GM12878 (cell line): ENCODE data around the gene FEM1B. TPM values are rescaled to one million over a fixed set of nuclear protein-coding genes. Genes with fewer than 3 reads are reported as not detected.

Experiments
- ATAC-seq: fragments of 200-7000 bp; cut with Tn5 transposase; 3 replicates; pipeline ENCODE4 v1.9.1; 2020; ENCODE audit warnings: mild to moderate bottlenecking, moderate library complexity
- BruUV-seq: library from RNA; stranded (reverse); fragments of 400-500 nt; replicated peaks from 2 replicates; lab custom pipeline; 2021; lab: Mats Ljungman, UMichigan
- CTCF ChIA-PET: fragments of 300-600 bp; sonication (Branson Sonifier 250); formaldehyde crosslinking; extraction: SDS; loops from one replicate; lab custom pipeline; 2021; ENCODE audit warnings: inconsistent platforms; lab: Yijun Ruan, JAX
- POLR2A ChIA-PET: fragments of 350-600 bp; formaldehyde crosslinking; extraction: SDS; loops from one replicate; lab custom pipeline; 2021; ENCODE audit warnings: inconsistent platforms; lab: Charles Lee
- RAD21 ChIA-PET: fragments of 300-600 bp; sonication (Branson Sonifier 250); formaldehyde crosslinking; loops from one replicate; lab custom pipeline; 2023; ENCODE audit warnings: antibody characterized with exemption; ENCODE audit not compliant: unreplicated experiment; lab: Charles Lee
- SMC1A ChIA-PET: fragments of 300-600 bp; sonication (Branson Sonifier 250); formaldehyde crosslinking; loops from one replicate; lab custom pipeline; 2023; ENCODE audit not compliant: unreplicated experiment, uncharacterized antibody; lab: Charles Lee
- DNase-seq: peaks from one replicate; pipeline ENCODE4 v3.0.0-alpha.2; 2011; ENCODE audit warnings: low read depth, low spot score
- FAIRE-seq: peaks from 3 replicates; lab custom pipeline; 2011; peaks lifted over from hg19 to GRCh38; lab: Jason Lieb, UNC
- H2AFZ ChIP-seq: 2 replicates; pipeline ENCODE4 v1.6.0; 2011; ENCODE audit warnings: low read depth, low read length, control low read depth; ENCODE audit not compliant: control insufficient read depth
- H3K27ac ChIP-seq: 2 replicates; pipeline ENCODE4 v1.5.1; 2011; ENCODE audit warnings: control low read depth; ENCODE audit not compliant: control insufficient read depth, insufficient read depth
- H3K27me3 ChIP-seq, 2 experiments: replicated peaks in 1 of 2; 2 replicates each; pipeline versions ENCODE4 v1.6.0 to v1.6.1; 2011; ENCODE audit warnings: low read length in 1 of 2; ENCODE audit not compliant: control insufficient read depth in 2 of 2, insufficient read depth in 2 of 2
- H3K36me3 ChIP-seq, 2 experiments: 2 replicates each; pipeline ENCODE4 v1.5.1; 2011; ENCODE audit warnings: low read length in 1 of 2; ENCODE audit not compliant: control insufficient read depth in 2 of 2, insufficient read depth in 2 of 2
- H3K4me1 ChIP-seq: 2 replicates; pipeline ENCODE4 v1.6.1; 2011; ENCODE audit warnings: mild to moderate bottlenecking, low read length, moderate library complexity, mixed read lengths; ENCODE audit not compliant: control insufficient read depth, insufficient read depth
- H3K4me2 ChIP-seq: 2 replicates; pipeline ENCODE4 v1.6.0; 2011; ENCODE audit warnings: control low read depth; ENCODE audit not compliant: control insufficient read depth, insufficient read depth
- H3K4me3 ChIP-seq: fragments of 200-600 bp; sonication (generic); 2 replicates; pipeline ENCODE4 v1.5.1; 2016
- H3K79me2 ChIP-seq: 2 replicates; pipeline ENCODE4 v1.6.0; 2011; ENCODE audit warnings: low read length; ENCODE audit not compliant: control insufficient read depth, insufficient read depth
- H3K9ac ChIP-seq: 2 replicates; pipeline ENCODE4 v1.8.0; 2011; ENCODE audit warnings: low read length, control low read depth, mixed read lengths; ENCODE audit not compliant: control insufficient read depth, insufficient read depth
- H3K9me3 ChIP-seq: replicated peaks from 3 replicates; pipeline ENCODE4 v1.5.1; 2011; ENCODE audit warnings: mild to moderate bottlenecking, low read length; ENCODE audit not compliant: control insufficient read depth, insufficient read depth
- H4K20me1 ChIP-seq: 2 replicates; pipeline ENCODE4 v1.6.0; 2011; ENCODE audit not compliant: control insufficient read depth, insufficient read depth
- CHD4 ChIP-seq: fragments of 200-600 bp; sonication (generic); IDR thresholded peaks from 2 replicates; pipeline ENCODE4 v1.6.1; 2016; ENCODE audit warnings: mild to moderate bottlenecking
- MEF2A ChIP-seq: IDR thresholded peaks from 2 replicates; pipeline ENCODE4 v1.6.1; 2011; ENCODE audit warnings: low read depth, mild to moderate bottlenecking, low read length, moderate library complexity; ENCODE audit not compliant: insufficient read depth
- MEF2B ChIP-seq: fragments of 450-650 bp; IDR thresholded peaks from 2 replicates; pipeline ENCODE4 v1.6.1; 2018; ENCODE audit warnings: mild to moderate bottlenecking, moderate library complexity; ENCODE audit not compliant: partially characterized antibody, poor library complexity, severe bottlenecking
- SUZ12 ChIP-seq: fragments of 200-600 bp; sonication (generic); IDR thresholded peaks from one replicate; pipeline ENCODE4 v1.6.1; 2018; ENCODE audit warnings: antibody characterized with exemption, mild to moderate bottlenecking; ENCODE audit not compliant: unreplicated experiment
- TAF1 ChIP-seq: IDR thresholded peaks from 2 replicates; pipeline ENCODE4 v1.6.1; 2011; ENCODE audit warnings: mild to moderate bottlenecking, low read depth, low read length, borderline replicate concordance
- WGBS: methylation state at CpG from one replicate; pipeline ENCODE4 v1.1.6; 2016; ENCODE audit warnings: low lambda C conversion rate; ENCODE audit not compliant: insufficient replicate concordance, insufficient coverage; ENCODE audit errors: missing lambda C conversion rate; 5-methylcytosine and 5-hydroxymethylcytosine counted together
- in situ Hi-C: fragments of 300-500 bp; cut with MboI; formaldehyde crosslinking; loops from 9 replicates; pipeline ENCODE4 v1.14.3; 2018; ENCODE audit warnings: mixed read lengths
- intact Hi-C: fragments of 100-400 bp; cut with micrococcal nuclease; formaldehyde crosslinking; loops from one replicate; pipeline ENCODE4 v1.14.2; 2022; ENCODE audit not compliant: unreplicated experiment
- polyA plus RNA-seq, 11 experiments: library from polyadenylated mRNA; depleted of rRNA in 4 of 11; unstranded in 6 of 11; stranded (reverse) in 5 of 11; fragments of >200 nt; fragmentation: Nextera tagmentation in 4 of 11; fragmentation: Illumina TruSeq in 1 of 11; extraction: Ambion mirVana in 4 of 11; extraction: Trizol in 1 of 11; gene quantifications; 1 replicate in 1 of 11; 2 replicates in 10 of 11; pipeline versions ENCODE4 v1.2.1 to v1.2.3, GENCODE V29; 2011 to 2016; ENCODE audit warnings: inconsistent platforms in 2 of 11, missing spikeins in 2 of 11, low read depth in 1 of 11
- total RNA-seq, 4 experiments: library from RNA; depleted of rRNA in 3 of 4; stranded (reverse); fragments of >200 nt in 3 of 4; fragmentation: Illumina TruSeq in 1 of 4; extraction: Trizol in 1 of 4; gene quantifications; 2 replicates each; pipeline versions ENCODE4 v1.2.1 to v1.2.3, GENCODE V29; 2013 to 2021
- TF ChIP-seq, protein P1 (sequence below): fragments of 450-650 bp; IDR thresholded peaks from 2 replicates; pipeline ENCODE4 v1.6.1; 2017; ENCODE audit warnings: mild to moderate bottlenecking
- TF ChIP-seq, protein P2 (sequence below): fragments of 450-650 bp; IDR thresholded peaks from 2 replicates; pipeline ENCODE4 v1.6.1; 2017; ENCODE audit warnings: mild to moderate bottlenecking, moderate library complexity
- TF ChIP-seq, protein P3 (sequence below): fragments of 450-650 bp; IDR thresholded peaks from 2 replicates; pipeline ENCODE4 v1.6.1; 2017; ENCODE audit warnings: borderline replicate concordance
- TF ChIP-seq, protein P4 (sequence below): fragments of 450-650 bp; IDR thresholded peaks from 2 replicates; pipeline ENCODE4 v1.6.1; 2016; ENCODE audit warnings: mild to moderate bottlenecking, moderate library complexity, borderline replicate concordance

FEM1B gene
- total and polyA plus RNA-seq, 10 of the 15 experiments (the other 5 are each of a cell fraction or from before 2014, with no cell fraction given), result 5.5 to 61.1 (median 18.2) TPM

DNA sequence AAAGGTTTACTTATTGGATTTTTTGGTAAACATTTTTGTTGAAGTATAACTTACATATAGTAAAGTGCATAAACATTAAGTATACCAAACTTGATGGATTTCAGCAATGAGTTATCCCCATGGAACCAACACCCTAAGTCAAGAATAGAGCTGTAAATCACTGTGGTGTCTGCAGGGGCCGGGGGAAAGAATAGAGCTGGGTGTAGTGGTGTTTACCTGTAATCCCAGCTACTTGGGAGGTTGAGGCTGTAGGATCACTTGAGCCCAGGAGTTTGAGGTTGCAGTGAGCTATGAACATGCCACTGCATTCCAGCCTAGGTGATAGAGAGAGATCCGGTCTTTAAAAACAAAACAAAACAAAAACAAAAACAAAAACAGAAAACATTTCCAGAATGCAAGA lies 13.3 kb upstream of the FEM1B start (continued):
- TF ChIP-seq, protein P1, sequence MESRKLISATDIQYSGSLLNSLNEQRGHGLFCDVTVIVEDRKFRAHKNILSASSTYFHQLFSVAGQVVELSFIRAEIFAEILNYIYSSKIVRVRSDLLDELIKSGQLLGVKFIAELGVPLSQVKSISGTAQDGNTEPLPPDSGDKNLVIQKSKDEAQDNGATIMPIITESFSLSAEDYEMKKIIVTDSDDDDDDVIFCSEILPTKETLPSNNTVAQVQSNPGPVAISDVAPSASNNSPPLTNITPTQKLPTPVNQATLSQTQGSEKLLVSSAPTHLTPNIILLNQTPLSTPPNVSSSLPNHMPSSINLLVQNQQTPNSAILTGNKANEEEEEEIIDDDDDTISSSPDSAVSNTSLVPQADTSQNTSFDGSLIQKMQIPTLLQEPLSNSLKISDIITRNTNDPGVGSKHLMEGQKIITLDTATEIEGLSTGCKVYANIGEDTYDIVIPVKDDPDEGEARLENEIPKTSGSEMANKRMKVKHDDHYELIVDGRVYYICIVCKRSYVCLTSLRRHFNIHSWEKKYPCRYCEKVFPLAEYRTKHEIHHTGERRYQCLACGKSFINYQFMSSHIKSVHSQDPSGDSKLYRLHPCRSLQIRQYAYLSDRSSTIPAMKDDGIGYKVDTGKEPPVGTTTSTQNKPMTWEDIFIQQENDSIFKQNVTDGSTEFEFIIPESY, result no peak
- TF ChIP-seq, protein P2, sequence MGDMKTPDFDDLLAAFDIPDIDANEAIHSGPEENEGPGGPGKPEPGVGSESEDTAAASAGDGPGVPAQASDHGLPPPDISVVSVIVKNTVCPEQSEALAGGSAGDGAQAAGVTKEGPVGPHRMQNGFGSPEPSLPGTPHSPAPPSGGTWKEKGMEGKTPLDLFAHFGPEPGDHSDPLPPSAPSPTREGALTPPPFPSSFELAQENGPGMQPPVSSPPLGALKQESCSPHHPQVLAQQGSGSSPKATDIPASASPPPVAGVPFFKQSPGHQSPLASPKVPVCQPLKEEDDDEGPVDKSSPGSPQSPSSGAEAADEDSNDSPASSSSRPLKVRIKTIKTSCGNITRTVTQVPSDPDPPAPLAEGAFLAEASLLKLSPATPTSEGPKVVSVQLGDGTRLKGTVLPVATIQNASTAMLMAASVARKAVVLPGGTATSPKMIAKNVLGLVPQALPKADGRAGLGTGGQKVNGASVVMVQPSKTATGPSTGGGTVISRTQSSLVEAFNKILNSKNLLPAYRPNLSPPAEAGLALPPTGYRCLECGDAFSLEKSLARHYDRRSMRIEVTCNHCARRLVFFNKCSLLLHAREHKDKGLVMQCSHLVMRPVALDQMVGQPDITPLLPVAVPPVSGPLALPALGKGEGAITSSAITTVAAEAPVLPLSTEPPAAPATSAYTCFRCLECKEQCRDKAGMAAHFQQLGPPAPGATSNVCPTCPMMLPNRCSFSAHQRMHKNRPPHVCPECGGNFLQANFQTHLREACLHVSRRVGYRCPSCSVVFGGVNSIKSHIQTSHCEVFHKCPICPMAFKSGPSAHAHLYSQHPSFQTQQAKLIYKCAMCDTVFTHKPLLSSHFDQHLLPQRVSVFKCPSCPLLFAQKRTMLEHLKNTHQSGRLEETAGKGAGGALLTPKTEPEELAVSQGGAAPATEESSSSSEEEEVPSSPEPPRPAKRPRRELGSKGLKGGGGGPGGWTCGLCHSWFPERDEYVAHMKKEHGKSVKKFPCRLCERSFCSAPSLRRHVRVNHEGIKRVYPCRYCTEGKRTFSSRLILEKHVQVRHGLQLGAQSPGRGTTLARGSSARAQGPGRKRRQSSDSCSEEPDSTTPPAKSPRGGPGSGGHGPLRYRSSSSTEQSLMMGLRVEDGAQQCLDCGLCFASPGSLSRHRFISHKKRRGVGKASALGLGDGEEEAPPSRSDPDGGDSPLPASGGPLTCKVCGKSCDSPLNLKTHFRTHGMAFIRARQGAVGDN, result no peak
- TF ChIP-seq MEF2B (no peak), CHD4 (no peak), MEF2A (no peak)

DNA sequence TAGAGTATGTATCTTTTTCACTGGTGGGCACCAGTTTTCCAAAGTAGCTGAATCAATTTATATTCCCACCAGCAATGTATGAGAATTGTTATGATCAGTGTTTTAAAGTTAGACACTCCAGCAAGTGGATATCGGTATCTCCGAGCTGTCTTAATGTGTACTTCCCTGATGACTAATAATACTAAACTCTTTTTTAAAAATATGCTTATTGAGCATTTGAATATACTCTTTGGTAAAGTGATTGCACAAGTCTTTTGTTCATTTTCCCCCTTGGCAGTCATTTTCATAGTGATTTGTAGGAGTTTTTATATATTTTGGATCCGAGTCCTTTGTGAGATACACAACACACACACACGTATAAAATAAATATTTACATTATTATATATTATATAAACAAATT lies 12.5 kb upstream of the FEM1B start:
- ChIA-PET CTCF (interaction anchor here (1.1 to 1.7 kb wide), 2 partner anchors 12 to 42 kb away, joined by 3 to 11 read pairs; no protein-coding TSS in a partner anchor), SMC1A (interaction anchor here (1.1 kb wide), 1 partner anchor 41 kb away, joined by 4 read pairs; no protein-coding TSS in a partner anchor), RAD21 (interaction anchor here (1.3 kb wide), 1 partner anchor 12 kb away, joined by 3 read pairs; no protein-coding TSS in a partner anchor), POLR2A (no interaction called here)
- no peak for FAIRE-seq
- no peak overlapping the region for H3K27ac ChIP-seq
- H3K4me1 ChIP-seq, result no peaks in the 10 kb centered on the region
- in situ Hi-C loops, result no loop called here
- 40% methylated on average over 4 of the region's 4 CpGs for WGBS
- intact Hi-C loops, result no loop called here
- DNase-seq, result no peak
- H3K79me2 ChIP-seq, result no peaks in the 10 kb centered on the region
- no peak overlapping the region for H2AFZ ChIP-seq
- ATAC-seq, result no peak
- no peaks in the 10 kb centered on the region for H4K20me1 ChIP-seq
- H3K9ac ChIP-seq, result no peak overlapping the region
- BruUV-seq, result no TSS peak
- H3K9me3 ChIP-seq, result no peaks in the 10 kb centered on the region
- H3K4me2 ChIP-seq, result no peak overlapping the region
- no peaks in the 10 kb centered on the region for H3K36me3 ChIP-seq
- no peak overlapping the region for H3K4me3 ChIP-seq
- H3K27me3 ChIP-seq, result no peaks in the 10 kb centered on the region; a peak in 2 of 4 replicates
- TF ChIP-seq, protein P3, sequence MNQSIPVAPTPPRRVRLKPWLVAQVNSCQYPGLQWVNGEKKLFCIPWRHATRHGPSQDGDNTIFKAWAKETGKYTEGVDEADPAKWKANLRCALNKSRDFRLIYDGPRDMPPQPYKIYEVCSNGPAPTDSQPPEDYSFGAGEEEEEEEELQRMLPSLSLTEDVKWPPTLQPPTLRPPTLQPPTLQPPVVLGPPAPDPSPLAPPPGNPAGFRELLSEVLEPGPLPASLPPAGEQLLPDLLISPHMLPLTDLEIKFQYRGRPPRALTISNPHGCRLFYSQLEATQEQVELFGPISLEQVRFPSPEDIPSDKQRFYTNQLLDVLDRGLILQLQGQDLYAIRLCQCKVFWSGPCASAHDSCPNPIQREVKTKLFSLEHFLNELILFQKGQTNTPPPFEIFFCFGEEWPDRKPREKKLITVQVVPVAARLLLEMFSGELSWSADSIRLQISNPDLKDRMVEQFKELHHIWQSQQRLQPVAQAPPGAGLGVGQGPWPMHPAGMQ, result no peak
- TF ChIP-seq SUZ12, result no peak
- TF ChIP-seq TAF1, result no peak
- TF ChIP-seq, protein P4, sequence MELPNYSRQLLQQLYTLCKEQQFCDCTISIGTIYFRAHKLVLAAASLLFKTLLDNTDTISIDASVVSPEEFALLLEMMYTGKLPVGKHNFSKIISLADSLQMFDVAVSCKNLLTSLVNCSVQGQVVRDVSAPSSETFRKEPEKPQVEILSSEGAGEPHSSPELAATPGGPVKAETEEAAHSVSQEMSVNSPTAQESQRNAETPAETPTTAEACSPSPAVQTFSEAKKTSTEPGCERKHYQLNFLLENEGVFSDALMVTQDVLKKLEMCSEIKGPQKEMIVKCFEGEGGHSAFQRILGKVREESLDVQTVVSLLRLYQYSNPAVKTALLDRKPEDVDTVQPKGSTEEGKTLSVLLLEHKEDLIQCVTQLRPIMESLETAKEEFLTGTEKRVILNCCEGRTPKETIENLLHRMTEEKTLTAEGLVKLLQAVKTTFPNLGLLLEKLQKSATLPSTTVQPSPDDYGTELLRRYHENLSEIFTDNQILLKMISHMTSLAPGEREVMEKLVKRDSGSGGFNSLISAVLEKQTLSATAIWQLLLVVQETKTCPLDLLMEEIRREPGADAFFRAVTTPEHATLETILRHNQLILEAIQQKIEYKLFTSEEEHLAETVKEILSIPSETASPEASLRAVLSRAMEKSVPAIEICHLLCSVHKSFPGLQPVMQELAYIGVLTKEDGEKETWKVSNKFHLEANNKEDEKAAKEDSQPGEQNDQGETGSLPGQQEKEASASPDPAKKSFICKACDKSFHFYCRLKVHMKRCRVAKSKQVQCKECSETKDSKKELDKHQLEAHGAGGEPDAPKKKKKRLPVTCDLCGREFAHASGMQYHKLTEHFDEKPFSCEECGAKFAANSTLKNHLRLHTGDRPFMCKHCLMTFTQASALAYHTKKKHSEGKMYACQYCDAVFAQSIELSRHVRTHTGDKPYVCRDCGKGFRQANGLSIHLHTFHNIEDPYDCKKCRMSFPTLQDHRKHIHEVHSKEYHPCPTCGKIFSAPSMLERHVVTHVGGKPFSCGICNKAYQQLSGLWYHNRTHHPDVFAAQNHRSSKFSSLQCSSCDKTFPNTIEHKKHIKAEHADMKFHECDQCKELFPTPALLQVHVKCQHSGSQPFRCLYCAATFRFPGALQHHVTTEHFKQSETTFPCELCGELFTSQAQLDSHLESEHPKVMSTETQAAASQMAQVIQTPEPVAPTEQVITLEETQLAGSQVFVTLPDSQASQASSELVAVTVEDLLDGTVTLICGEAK, result no peak
